Liver (tissue), 9 donors: ENCODE data around the gene SIGLEC9. TPM values are rescaled to one million over a fixed set of nuclear protein-coding genes. Genes with fewer than 3 reads are reported as not detected.

Source experiments
- DNase-seq: peaks from one replicate; pipeline ENCODE4 v3.0.0-alpha.2; 2017; ENCODE audit warnings: low spot score
- H3K27ac ChIP-seq, 2 donors: one replicate each; pipeline ENCODE4 v1.7.0; 2013; ENCODE audit warnings: inconsistent platforms in 2 of 2, low read length in 2 of 2, control low read depth in 1 of 2, low read depth in 1 of 2, mild to moderate bottlenecking in 1 of 2
- H3K27me3 ChIP-seq, 4 donors: one replicate each; pipeline versions ENCODE4 v1.6.1 to v1.7.0; 2013; ENCODE audit warnings: low read length in 3 of 4, inconsistent platforms in 1 of 4, mild to moderate bottlenecking in 1 of 4, moderate library complexity in 1 of 4; ENCODE audit not compliant: control insufficient read depth in 4 of 4, insufficient read depth in 4 of 4
- H3K36me3 ChIP-seq, 4 donors: one replicate each; pipeline versions ENCODE4 v1.6.1 to v1.7.0; 2013; ENCODE audit warnings: low read length in 3 of 4, mild to moderate bottlenecking in 3 of 4, low read depth in 1 of 4, moderate library complexity in 1 of 4; ENCODE audit not compliant: control insufficient read depth in 4 of 4, insufficient read depth in 3 of 4
- H3K4me1 ChIP-seq, 4 donors: one replicate each; pipeline versions ENCODE4 v1.6.1 to v1.7.0; 2013; ENCODE audit warnings: low read length in 3 of 4, mild to moderate bottlenecking in 3 of 4, moderate library complexity in 1 of 4; ENCODE audit not compliant: control insufficient read depth in 4 of 4, insufficient read depth in 4 of 4
- H3K4me3 ChIP-seq, 3 donors: one replicate each; pipeline versions ENCODE4 v1.6.1 to v1.7.0; 2013; ENCODE audit warnings: low read length in 3 of 3, control low read depth in 1 of 3, low read depth in 1 of 3, mild to moderate bottlenecking in 1 of 3
- H3K9ac ChIP-seq, 2 donors: one replicate each; pipeline ENCODE4 v1.7.0; 2013; ENCODE audit warnings: low read length in 2 of 2, mild to moderate bottlenecking in 2 of 2, moderate library complexity in 2 of 2, control low read depth in 1 of 2, low read depth in 1 of 2
- H3K9me3 ChIP-seq, 4 donors: one replicate each; pipeline versions ENCODE4 v1.6.1 to v1.7.0; 2013; ENCODE audit warnings: low read length in 3 of 4; ENCODE audit not compliant: control insufficient read depth in 4 of 4
- ATF3 ChIP-seq: IDR thresholded peaks from 2 replicates; pipeline ENCODE4 v1.6.1; 2016; ENCODE audit warnings: antibody characterized with exemption
- CTCF ChIP-seq: fragments of 150-350 bp; IDR thresholded peaks from 2 replicates; pipeline ENCODE4 v1.5.1; 2017; ENCODE audit warnings: improper control_type of control experiment, low read depth, low read length; ENCODE audit not compliant: missing input control
- EGR1 ChIP-seq, 2 donors: IDR thresholded peaks; 2 replicates each; pipeline ENCODE4 v1.6.1; 2016 to 2018; ENCODE audit warnings: antibody characterized with exemption in 2 of 2, low read depth in 2 of 2
- FOXA1 ChIP-seq: IDR thresholded peaks from 2 replicates; pipeline ENCODE4 v1.6.1; 2016; ENCODE audit warnings: antibody characterized with exemption
- FOXA2 ChIP-seq: IDR thresholded peaks from 2 replicates; pipeline ENCODE4 v1.6.1; 2016; ENCODE audit warnings: antibody characterized with exemption
- GABPA ChIP-seq, 2 donors: IDR thresholded peaks in 1 of 2; conservative IDR thresholded peaks in 1 of 2; 2 replicates each; pipeline ENCODE4 v1.6.1; 2016; ENCODE audit warnings: antibody characterized with exemption in 2 of 2, mild to moderate bottlenecking in 1 of 2, moderate library complexity in 1 of 2
- HNF4A ChIP-seq, 2 donors: conservative IDR thresholded peaks; 2 replicates each; pipeline ENCODE4 v1.6.1; 2016; ENCODE audit warnings: antibody characterized with exemption in 2 of 2, mild to moderate bottlenecking in 2 of 2
- HNF4G ChIP-seq: IDR thresholded peaks from 2 replicates; pipeline ENCODE4 v1.6.1; 2016; ENCODE audit warnings: antibody characterized with exemption
- JUND ChIP-seq, 2 donors: IDR thresholded peaks; 2 replicates each; pipeline ENCODE4 v1.6.1; 2016; ENCODE audit warnings: antibody characterized with exemption in 2 of 2
- MAX ChIP-seq: IDR thresholded peaks from 2 replicates; pipeline ENCODE4 v1.6.1; 2016; ENCODE audit warnings: antibody characterized with exemption
- NR2F2 ChIP-seq: IDR thresholded peaks from 2 replicates; pipeline ENCODE4 v1.6.1; 2016; ENCODE audit warnings: antibody characterized with exemption
- RAD21 ChIP-seq, 2 donors: IDR thresholded peaks; 2 replicates each; pipeline ENCODE4 v1.6.1; 2016; ENCODE audit warnings: antibody characterized with exemption in 2 of 2, mild to moderate bottlenecking in 2 of 2
- REST ChIP-seq: IDR thresholded peaks from 2 replicates; pipeline ENCODE4 v1.6.1; 2016; ENCODE audit warnings: antibody characterized with exemption, mild to moderate bottlenecking
- RXRA ChIP-seq, 2 donors: IDR thresholded peaks; 2 replicates each; pipeline ENCODE4 v1.6.1; 2017 to 2018; ENCODE audit warnings: antibody characterized with exemption in 2 of 2, mild to moderate bottlenecking in 1 of 2
- SP1 ChIP-seq: IDR thresholded peaks from 2 replicates; pipeline ENCODE4 v1.6.1; 2018; ENCODE audit warnings: antibody characterized with exemption, mild to moderate bottlenecking
- TAF1 ChIP-seq: conservative IDR thresholded peaks from 2 replicates; pipeline ENCODE4 v1.6.1; 2016; ENCODE audit warnings: antibody characterized with exemption, mild to moderate bottlenecking
- YY1 ChIP-seq: IDR thresholded peaks from 2 replicates; pipeline ENCODE4 v1.6.1; 2016; ENCODE audit warnings: antibody characterized with exemption, mild to moderate bottlenecking
- ZBTB33 ChIP-seq: IDR thresholded peaks from 2 replicates; pipeline ENCODE4 v1.6.1; 2016; ENCODE audit warnings: antibody characterized with exemption
- WGBS: extraction: QIAGEN DNeasy Blood & Tissue Kit; methylation state at CpG from one replicate; pipeline ENCODE4 v1.1.7; 2013; 5-methylcytosine and 5-hydroxymethylcytosine counted together
- polyA plus RNA-seq, 2 donors: library from polyadenylated mRNA; stranded (reverse) in 1 of 2; unstranded in 1 of 2; fragments of 200-250 nt in 1 of 2; fragments of >200 nt in 1 of 2; fragmentation: Nextera tagmentation in 1 of 2; extraction: Ambion mirVana in 1 of 2; gene quantifications; one replicate each; pipeline versions ENCODE4 v1.2.1 to v1.2.3, GENCODE V29; 2013 to 2015
- total RNA-seq, 2 donors: library from RNA; depleted of rRNA; stranded (reverse); fragments of >200 nt; gene quantifications; one replicate each; pipeline ENCODE4 v1.2.3, GENCODE V29; 2014
- donor health status: healthy.
- donor health status: healthy.
- donor health status: healthy.
- donor health status: healthy.
- donor health status: healthy.

The SIGLEC9 gene
- total and polyA plus RNA-seq, 4 donors: 3.0 to 5.4 (median 4.4) TPM

- TF ChIP-seq ZBTB33 (no peak), EGR1 (IDR thresholded peaks at IDR 0.05; ENCODE audit: low read depth in 2 of 2) (no peak), FOXA1 (no peak)
Measured at GRCh38 chr19:51120160-51120559, 4.5 kb upstream of the SIGLEC9 start (continued).

GRCh38 chr19:51121257-51121656, 3.4 kb upstream of the SIGLEC9 start:
- peaks cover 0 to 10% (median 2%) of the 10 kb centered on the region in 4 donors for H3K4me1 ChIP-seq
- no peak overlapping the region for H3K9ac ChIP-seq
- no peak overlapping the region for H3K27ac ChIP-seq
- no peak overlapping the region for H3K4me3 ChIP-seq
- no peaks in the 10 kb centered on the region for H3K9me3 ChIP-seq
- TF ChIP-seq HNF4G: no peak
- TF ChIP-seq FOXA2: no peak
- no peak for TF ChIP-seq YY1
- no peak for TF ChIP-seq ATF3
- no peak for TF ChIP-seq SP1
- no peak for TF ChIP-seq RXRA (IDR thresholded peaks at IDR 0.05)
- TF ChIP-seq MAX: no peak
- no peak for TF ChIP-seq EGR1 (IDR thresholded peaks at IDR 0.05; ENCODE audit: low read depth in 2 of 2)
- TF ChIP-seq RAD21 (IDR thresholded peaks at IDR 0.05): no peak
- no peak for TF ChIP-seq GABPA (IDR thresholded peaks at IDR 0.05 in 1 of 2, conservative IDR thresholded peaks at IDR 0.05 in 1 of 2)
- TF ChIP-seq REST: no peak
- TF ChIP-seq CTCF: no peak
- no peak for TF ChIP-seq JUND (IDR thresholded peaks at IDR 0.05)
- TF ChIP-seq HNF4A (conservative IDR thresholded peaks at IDR 0.05): no peak
- TF ChIP-seq TAF1: no peak
- TF ChIP-seq ZBTB33: no peak
- TF ChIP-seq NR2F2: no peak
- no peak for TF ChIP-seq FOXA1
- WGBS: 90% methylated on average over 8 of the region's 8 CpGs
- H3K36me3 ChIP-seq: no peaks in the 10 kb centered on the region
- DNase-seq: no peak
- no peaks in the 10 kb centered on the region for H3K27me3 ChIP-seq
